NK-92 treated with Interleukin-12 subunit alpha and Interleukin-12 subunit beta, amount 100 ng/mL, for 24 hours (cell line): Measurements from ENCODE around the gene ITK.
A peak's percentile ranks its signal among the peaks of the same experiment; 100 is the strongest.

Source experiments
- DNase-seq: peaks from one replicate; lab custom pipeline; 2025; lab: John Stamatoyannopoulos, UW

ITK gene

DNA sequence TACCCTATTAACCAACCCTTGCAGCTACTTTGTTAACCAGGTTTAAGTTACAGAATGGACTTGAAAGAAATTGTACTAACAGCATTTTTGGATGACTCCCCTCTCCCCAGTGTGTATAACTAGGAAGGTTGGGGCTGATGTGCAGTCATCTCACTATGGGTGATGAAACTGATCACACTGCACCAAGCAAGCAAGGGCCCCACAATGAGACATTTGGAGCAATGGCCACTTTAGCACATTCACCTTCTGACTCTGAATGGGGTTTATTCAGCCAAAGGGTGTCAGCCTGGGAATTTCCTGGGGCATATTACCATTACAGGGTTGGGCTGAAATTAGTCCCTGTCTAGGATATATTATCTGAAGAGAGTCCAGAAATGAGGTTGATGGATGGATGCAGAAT is 66.6 kb downstream of the ITK start:
- no peak for DNase-seq

DNA sequence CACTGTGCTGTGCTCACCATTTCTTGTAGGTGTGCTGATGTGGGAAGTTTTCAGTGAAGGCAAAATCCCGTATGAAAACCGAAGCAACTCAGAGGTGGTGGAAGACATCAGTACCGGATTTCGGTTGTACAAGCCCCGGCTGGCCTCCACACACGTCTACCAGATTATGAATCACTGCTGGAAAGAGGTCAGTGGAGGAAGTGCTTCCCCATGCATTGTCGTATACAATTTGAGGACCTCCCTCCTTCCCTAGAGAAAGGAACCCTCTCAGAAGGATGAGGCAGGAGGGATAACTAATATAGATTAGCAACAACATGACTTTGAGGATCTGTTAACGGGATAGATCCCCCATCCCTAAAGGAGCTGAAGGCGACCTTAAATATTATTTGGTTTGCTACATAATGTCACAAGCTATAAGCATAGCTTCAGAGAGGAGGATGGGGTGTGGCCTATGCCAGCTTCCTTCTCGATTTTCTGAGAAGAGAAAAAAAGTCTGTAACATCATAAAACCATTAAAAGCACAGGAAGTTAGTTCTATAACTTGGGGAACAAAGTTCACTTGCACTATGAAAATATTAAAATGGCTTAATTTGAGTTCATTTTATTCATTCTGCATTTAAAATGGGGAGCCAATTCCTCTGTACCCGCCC is 68.3 kb downstream of the ITK start:
- DNase-seq = no peak

DNA sequence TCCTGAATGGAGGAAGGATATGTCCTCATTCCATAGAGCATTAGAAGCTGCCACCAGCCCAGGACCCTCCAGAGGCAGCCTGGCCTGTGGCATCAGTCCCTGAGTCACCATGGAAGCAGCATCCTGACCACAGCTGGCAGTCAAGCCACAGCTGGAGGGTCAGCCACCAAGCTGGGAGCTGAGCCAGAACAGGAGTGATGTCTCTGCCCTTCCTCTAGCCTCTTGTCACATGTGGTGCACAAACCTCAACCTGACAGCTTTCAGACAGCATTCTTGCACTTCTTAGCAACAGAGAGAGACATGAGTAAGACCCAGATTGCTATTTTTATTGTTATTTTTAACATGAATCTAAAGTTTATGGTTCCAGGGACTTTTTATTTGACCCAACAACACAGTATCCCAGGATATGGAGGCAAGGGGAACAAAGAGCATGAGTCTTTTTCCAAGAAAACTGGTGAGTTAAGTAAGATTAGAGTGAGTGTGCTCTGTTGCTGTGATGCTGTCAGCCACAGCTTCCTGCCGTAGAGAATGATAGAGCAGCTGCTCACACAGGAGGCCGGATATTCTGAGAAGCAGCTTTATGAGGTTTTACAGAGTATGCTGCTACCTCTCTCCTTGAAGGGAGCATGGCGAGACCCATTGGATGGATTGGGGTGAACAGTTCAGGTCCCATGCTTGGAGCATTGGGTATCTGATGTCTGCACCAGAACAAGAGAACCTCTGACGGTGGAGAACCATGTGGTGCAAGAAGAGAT is 72.2 kb downstream of the ITK start:
- peak; percentile 77 for DNase-seq

DNA sequence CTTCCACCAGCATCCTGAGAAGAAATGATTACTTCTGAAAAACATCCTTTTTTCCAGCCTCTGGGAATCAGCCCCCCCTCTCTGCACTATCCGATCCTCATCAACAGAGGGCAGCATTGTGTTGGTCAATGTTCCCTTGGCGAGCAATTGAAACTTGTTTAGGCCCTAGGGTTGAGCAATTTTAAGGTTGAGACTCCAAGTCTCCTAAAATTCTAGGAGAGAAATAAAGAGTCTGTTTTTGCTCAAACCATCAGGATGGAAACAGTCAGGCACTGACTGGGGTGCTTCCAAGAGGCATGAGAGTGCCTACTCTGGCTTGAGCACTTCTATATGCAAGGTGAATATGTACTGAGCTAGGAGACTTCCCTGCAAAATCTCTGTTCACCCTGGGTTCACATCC is 72.9 kb downstream of the ITK start:
- no peak for DNase-seq

DNA sequence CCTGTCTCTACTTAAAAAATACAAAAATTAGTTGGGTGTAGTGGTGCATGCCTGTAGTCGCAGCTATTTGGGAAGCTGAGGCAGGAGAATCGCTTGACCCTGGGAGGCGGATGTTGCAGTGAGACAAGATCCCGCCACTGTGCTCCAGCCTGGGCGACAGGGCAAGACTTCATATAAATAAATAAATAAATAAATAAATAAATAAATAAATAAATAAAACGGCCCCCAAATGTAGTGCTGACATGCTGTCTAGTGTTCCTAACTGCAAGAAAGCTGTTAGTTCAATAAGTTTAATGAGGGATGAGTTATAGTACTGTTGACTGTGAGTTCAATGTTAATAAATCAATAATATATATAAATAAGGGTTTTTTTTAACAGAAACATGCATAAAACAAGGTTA is 77.8 kb downstream of the ITK start:
- no peak for DNase-seq

DNA sequence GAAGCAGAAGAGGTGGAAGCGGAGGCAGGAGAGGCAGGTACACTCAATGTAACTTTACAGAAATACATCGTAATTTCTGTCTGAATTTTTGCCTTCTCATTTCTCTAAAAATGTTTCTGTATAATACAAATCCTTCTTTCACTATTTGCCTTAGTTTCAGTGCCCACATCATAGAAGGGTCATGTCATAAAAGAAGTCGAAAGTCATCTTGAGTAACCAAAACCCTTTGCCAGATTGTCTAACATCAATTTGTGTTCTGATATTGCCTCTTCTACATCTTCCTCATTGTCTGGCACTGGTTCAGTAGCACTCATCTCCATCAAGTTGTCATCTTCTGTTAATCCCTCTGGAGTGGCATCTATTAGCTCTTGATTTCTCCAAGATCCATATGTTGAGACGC is 79.1 kb downstream of the ITK start:
- DNase-seq = no peak

DNA sequence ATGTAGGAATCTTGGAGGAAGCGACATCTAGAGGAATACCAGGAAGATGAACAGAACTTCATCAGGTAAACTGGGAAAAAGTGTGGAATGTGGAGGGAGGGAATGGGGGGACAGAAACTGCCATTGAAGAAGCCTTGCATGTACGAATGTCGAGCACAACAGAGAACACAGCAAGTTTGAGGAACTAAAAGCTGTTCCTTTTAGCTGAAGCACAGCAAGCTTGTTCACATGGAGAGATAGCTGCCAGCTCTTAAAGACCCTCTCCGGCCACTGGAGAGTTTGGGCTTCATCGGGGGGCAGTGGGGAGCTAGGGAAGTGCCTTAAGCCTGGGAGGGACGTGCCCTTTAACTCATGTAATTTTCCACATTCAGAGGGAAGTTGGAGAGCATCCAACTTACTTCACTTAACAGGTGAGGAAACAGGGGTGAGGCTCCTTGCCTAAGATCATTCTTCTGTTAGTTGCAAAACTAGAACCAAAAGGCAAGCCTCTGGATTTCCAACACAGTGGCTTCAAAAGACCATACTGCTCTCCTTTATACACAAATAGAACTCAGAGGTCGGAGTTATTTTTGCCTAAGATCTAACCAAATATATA is 83.0 kb downstream of the ITK start:
- no peak for DNase-seq

DNA sequence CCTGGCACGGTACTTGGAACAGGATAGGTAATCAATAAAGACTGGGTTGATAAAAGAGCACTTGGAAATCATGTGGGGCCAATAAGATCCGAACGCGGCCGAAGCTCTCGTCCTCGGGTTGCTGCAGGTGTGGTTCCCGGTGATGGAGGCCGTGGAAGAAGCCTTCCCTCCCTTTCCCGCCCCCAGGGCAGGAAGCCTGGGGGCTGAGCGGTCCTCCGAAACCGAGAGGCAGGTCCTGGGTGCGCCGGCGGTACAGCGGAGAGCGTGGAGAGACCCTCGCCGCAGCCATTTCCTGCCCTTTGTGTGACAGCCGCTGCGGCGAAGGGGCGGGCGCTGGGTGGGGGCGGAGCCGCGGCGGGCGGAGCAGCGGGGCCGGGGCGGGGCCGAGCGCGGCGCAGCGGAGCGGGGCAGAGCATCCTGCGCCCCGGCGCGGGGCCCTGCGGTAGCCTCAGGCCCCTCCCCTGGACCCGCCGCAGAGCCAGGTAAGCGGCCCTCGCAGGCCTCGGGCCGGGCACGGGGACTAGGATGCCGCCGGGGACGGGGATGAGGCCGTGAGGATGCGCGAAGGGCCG is 85.2 kb downstream of the ITK start, which contains the start of gene CYFIP2:
CYFIP2 (plus strand) TSS at position 410 of the 572 bp plus-strand sequence. CDS start 19,239 bp downstream, outside the sequence.
- peak; percentile 83 for DNase-seq

DNA sequence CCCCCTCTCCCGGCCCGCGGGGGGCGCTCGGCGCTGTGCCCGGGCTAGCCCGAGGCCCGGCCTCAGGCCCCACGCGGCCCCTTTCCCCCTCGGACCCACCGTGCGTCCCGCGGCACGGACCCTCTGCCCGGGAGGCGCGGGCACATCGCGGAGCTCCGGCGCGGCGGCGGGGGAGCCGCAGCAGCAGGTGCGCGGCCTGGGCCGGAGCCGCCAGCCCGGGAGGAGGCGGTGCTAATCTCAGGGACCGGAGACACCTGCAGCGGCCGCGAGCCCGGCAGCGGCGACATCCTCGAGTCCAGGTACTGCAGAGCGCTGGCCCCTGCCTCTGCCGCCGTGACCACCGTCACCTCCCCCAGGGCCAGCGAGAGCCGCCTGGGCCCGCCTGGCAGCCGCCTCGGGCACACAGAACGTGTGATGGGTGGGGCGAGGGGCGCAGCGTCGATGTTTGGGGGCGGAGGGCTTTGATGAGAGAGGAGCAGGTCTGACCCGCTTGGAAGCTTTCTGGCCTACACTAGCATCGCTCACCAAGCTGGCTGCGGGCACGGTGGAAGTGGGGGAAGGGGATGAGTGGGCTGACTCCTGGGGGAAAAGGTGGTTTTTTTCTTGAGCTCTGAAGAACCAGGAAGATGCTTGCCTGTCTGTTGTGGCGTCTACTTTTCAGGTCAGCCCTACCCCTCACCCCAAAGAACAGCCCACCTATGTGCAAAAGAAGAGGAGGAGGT is 85.8 kb downstream of the ITK start:
- peak; percentile 47 for DNase-seq

DNA sequence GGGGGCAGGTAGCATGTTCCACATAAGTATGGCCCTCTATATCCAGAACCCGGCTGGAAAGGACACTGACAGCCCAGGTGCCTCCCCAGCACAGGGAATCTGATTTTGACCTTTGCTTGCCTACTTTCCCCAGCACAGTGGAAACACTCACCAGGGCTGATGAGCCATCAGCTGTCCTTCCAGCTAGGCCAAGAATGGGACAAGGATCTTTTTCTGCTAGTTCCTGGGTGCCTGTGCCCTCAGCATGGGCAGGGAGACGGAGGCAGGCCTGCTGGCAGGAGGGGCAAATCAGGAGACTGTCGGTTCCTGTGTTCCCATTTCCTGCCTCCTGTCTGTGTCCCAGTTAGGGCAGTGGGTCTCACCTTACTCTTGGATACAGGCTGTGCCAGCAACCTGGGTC is 86.4 kb downstream of the ITK start:
- DNase-seq = no peak

DNA sequence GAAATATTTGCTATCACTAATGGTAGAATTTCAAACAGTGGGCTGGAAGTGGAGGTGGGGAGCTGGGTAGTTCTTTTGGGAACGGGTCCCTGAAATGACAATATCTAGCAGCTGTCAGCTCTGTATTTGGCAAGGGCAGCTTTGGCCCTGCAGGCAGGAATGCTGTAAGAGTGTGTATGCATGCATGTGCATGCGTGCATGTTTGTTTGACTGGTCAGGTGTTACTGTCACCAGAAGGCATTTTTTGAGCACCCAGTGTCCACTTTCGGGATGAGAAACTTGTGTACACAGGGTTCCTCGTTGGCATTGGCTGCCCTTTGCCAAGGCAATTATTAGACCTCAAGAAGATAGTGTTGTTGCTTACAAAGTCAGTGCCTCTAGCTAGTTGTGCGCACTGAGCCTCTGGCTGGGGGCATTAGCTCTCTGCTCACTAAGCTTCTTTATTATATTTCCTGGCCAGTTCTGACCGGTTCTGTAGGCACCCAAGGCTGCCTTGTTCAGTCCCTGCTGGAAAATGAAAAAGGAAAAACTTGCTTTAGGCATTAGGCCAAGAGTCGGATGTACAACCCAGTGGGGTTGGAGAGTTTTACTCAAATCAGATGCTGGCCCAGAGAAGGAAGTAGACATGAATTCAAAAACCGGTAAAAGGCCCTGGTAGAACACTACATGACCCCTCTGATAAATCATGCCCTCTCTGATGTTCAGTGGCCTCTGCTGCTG is 87.3 kb downstream of the ITK start:
- DNase-seq = no peak

DNA sequence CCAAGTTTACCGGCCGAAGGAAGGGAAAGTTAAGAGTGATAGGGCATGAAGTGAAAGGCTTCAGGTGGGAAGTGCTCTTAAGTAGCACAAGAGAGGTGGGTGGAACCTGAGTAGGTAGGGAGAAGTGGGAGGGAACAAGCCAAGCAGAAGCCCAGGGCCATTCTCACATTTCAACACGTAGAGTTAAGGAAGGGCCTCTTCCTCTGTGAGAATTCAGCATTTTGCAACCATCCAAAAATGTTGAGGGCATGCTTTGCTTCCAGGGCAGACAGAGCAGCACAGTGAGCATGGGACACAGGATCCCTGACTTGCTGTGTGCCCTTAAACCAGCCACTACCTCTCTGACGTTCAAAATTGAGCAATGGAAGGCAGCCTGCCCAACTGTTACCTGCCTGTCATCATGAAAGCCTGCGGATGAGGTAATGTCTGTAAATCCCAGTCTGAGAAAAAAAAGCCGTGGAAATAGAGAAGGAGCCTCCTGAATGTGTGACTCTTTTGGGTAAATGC is 88.6 kb downstream of the ITK start:
- DNase-seq = no peak

DNA sequence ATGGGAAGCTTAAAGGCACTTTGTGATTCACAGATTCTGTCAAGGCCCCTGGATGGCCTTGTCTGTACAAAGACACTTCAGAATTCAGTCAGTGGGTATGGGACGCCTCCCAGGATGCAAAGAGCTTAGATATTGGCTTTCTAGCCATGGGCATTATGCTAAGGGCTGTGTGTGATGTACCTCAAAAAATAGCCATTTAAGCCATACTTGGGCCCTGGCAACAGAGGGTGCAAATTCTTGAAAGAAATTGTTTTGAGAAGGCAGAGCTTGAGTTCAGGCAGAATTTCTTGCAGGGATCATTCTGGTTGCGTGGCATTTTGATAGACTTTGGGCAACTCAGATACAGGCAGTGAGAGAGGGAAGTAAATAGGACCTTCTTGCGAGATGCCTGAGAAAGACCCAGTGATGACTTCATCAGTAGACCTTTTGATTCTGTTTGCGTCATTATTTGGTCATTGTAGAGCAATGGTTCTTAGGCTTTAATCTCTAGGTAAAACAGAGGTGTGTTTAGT is 89.2 kb downstream of the ITK start:
- DNase-seq = no peak

DNA sequence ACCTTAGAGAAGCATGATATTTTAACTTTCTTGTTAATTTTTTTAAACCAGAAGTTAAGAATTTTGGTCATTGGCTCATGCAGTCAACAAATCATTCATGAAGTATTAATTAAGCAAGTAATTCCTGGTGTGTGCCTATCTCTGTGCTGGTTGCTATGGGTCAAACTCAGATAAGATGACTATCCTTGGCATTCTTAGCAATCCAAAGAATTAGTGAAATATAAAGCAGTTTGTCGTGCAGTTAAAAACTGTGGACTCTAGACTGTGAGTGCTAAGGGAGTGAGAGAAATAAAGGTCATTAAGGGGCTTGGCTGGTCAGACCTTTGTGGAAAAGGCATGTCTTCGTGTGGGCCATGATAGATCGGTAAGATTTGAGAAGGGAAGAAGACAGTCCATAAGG is 90.1 kb downstream of the ITK start:
- DNase-seq = no peak

DNA sequence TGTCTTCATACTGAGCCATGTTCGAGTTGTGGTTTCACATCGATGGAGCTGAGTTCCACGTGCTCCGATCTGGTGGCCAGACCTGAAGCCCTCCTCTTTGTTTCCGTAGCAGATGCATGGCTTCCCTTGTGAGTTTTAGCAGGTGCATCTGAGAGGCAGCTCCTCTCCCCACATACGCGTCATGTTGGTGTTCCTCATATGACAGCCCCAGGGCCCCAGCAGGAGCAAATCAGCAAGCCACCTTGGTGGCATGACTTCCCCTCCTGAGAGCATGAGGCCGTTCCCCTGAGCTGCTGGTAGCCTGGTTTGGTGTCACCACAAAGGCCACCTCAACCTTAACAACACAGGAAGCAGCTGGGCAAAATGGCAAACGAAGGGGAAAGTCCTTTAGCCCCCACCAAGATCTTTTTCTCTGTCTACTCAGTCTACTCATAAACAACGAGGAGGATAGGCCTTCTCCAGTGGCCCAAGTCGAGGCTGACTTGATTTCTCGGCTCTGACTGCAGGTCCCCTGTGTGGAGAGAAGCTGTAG is 91.2 kb downstream of the ITK start:
- DNase-seq = peak; percentile 89

DNA sequence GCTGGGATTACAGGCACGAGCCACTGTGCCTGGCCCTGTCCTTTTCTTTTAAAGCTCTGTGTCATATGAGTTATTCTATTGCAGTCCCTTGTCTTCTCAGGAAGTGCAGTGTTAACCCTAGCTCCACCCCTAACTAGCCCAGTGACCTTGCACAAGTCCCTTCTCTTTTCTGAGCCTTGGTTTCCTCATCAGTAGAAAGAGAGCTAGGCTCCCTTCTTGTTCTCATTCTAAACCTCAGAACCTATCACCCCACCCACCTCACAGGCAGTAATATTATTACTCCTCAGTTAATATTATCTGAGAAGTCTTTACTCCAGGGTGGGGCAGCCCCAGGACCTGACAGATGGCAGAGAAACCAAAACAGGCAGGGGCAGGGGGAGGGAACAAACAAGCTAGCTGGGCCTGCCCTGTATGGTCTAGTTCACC is 92.5 kb downstream of the ITK start:
- peak; percentile 66 for DNase-seq

DNA sequence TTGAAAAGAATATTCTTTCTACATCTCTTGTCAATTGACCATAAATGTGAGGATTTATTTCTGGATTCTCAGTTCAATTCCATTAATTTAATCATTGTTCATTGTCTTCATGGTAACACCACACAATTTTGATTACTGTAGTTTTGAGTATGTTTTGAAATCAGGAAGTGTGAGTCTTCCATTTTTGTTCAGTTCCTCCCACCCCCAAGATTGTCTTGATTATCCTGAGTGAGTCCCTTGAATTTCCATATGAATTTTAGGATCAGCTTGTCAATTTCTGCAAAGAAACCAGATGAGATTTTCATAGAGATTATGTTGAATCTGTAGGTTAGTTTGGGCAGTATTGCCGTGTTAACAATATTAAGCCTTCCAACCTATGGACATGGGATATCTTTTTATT is 94.8 kb downstream of the ITK start:
- no peak for DNase-seq

DNA sequence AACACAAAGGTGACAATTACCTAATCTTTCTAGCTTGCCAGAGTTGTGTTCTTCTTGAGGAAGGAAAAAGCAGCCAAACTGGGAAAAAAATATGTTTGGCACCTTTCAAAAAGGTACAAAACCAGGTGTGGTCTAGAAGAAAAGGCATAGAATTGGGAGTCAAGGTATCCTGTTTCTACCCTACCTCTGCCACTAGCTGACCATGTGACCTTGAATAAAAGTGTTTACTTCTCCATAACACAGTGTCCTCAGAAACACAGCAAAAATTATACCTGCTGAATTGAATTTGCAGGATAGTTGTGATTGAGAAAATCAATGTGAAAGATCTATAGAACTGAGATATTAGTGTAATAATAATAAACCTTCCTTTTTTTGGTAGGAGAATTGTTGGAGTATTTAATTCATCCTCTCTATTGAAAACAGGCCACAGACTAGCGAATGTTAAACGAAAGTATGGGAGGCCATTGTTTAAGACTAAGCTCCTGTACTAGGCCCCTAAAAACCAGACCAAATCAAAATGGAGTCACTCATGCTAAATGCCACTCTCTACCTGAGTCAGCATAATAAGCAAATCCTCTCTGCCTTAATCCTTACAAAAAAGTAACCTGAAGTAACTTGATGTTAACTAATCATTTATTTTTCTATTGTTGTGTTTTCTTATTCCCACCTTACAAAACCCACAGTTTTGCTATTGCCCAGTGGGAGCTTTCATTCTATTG is 97.8 kb downstream of the ITK start:
- no peak for DNase-seq

DNA sequence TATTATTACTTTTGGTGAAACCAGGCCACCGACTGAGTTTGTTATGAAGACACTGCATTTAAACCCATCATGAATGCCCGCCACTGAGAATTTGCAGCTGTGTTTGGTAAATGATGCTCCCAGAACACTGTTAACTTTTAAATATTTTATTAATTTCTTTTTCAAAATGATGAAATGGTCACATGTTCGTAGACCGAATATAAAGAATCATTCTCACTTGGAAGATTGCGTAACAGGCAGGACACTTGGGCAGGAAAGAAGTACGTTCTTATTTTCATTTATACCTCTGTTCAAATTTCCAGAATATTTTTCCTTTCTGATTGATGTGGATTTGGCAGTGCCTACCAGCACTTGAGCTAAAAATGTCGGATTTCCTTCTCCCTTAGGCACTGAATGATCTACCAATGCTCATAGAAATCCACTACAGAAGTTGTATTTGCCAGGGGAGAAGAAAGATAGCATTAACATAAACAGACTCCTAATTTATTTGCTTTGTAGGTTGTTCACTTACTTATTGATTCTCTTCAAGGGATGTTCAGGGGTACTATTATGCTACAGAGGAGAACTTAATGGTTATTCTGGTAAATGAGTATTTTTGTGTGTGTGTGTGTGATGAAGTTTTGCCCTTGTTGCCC is 99.1 kb downstream of the ITK start:
- no peak for DNase-seq

DNA sequence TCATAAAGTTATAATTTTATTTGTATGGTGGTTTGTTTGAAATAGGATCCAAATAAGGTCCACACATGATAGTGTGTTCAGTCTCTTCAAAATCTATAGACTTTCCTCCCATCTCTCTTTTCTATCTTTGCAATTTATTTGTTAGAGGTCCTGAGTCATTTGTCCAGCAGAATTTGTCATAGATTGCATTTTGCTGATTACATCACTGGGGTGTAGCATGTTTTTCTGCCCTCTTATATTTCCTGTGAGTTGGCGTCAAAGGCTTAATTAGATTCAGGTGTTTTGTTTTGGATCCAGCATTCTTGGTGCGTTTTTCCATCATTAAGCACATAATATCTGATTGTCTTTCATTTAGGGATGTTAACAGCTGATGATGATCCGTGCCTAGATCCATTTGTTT is 100.3 kb downstream of the ITK start:
- no peak for DNase-seq
